M059J (cell line): Measurements from ENCODE around the gene TBC1D14. TPM values are rescaled to one million over a fixed set of nuclear protein-coding genes. Genes with fewer than 3 reads are reported as not detected.
A peak's percentile ranks its signal among the peaks of the same experiment; 100 is the strongest.

Experiments used
- DNase-seq: peaks from one replicate; pipeline ENCODE4 v3.0.0-alpha.2; 2012; ENCODE audit warnings: low read depth
- total RNA-seq: library from RNA; depleted of rRNA; stranded (reverse); fragments of >200 nt; shearing (Covaris generic); gene quantifications from 2 replicates; pipeline ENCODE4 v1.2.3, GENCODE V29; 2014

The TBC1D14 gene
- total RNA-seq, 1 experiment from 2014 or later = 22.4 TPM

GRCh38 chr4:6951880-6952381 is 42.3 kb downstream of the TBC1D14 start:
- no peak for DNase-seq

- DNase-seq = no peak
Observed at GRCh38 chr4:6953751-6954380, 44.2 kb downstream of the TBC1D14 start.

GRCh38 chr4:6955261-6955911 is 45.8 kb downstream of the TBC1D14 start:
- DNase-seq = no peak

DNA sequence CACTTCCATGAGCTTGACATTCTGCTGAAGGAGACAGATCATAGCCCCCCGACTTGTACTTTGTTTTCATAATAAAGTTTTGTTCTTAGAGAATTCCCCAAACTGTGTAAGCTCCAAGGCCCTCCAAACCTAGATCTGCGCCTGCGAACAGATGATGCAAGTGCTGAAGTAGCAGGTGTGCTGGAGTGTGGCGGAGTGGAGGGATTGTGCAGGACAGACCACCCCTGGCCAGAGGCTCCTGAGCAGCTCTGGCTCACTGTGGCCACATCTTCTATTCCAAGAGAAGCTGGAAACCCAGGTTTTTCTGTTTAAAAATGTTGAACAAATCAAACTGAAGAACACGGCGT is 46.4 kb downstream of the TBC1D14 start:
- no peak for DNase-seq

DNA sequence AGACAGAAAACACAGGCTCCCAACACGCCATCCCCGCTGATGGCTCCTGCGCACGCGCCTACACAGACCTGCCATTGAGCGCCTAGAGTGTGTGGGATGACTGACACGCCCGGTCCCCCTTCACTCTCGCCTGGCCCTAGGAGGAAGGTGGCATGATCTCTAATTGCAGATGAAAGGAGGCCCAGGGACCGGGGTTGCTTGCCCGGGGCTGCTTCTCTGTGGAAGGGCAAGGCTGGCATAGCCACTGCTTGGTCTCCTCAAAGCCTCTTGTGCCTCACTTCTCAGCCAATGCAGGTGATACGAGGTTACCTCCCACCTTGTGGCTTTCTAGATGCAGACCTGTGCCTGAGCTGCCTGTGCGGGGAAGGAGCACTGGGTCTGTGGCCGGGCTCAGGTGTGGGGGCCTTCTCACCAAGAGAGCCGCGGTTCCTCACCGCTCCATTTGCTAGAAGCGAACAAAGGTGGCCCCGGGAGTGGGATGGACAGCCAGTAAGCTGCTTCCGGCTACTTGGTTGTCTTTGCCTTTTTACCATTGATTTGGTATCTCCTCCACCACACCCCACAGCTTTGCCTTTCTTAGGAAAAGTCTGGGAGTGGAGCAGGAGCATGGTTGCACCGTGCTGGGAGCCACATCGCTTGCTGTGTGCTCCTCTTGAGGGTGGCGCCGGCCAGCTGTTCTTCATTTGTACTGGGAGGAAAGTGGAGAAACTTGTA is 47.0 kb downstream of the TBC1D14 start:
- DNase-seq = no peak

- DNase-seq = no peak
Observed at GRCh38 chr4:6957148-6957520, 47.5 kb downstream of the TBC1D14 start.

DNA sequence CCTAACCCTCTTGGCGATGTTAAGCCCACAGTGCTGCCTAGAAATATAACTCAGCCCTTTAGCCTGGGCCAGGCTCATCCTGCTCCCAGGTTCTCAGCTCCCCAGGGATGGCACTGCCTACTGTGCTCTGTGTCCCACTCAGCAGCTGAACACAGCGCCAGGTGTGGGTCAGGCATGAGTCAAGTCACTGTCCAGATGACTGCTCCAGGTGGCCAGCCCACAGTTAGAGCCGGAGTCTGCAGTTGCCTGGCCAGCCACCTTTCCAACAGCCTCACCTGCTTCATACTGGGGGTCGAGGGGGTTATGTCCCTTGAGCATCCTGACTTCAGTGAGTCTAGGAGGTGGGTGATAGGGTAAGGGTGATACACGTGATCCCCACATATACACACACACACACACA is 48.4 kb downstream of the TBC1D14 start:
- DNase-seq = no peak

GRCh38 chr4:6959261-6959660 is 49.6 kb downstream of the TBC1D14 start:
- DNase-seq = no peak

GRCh38 chr4:6960154-6960553 is 50.5 kb downstream of the TBC1D14 start:
- DNase-seq = no peak

DNA sequence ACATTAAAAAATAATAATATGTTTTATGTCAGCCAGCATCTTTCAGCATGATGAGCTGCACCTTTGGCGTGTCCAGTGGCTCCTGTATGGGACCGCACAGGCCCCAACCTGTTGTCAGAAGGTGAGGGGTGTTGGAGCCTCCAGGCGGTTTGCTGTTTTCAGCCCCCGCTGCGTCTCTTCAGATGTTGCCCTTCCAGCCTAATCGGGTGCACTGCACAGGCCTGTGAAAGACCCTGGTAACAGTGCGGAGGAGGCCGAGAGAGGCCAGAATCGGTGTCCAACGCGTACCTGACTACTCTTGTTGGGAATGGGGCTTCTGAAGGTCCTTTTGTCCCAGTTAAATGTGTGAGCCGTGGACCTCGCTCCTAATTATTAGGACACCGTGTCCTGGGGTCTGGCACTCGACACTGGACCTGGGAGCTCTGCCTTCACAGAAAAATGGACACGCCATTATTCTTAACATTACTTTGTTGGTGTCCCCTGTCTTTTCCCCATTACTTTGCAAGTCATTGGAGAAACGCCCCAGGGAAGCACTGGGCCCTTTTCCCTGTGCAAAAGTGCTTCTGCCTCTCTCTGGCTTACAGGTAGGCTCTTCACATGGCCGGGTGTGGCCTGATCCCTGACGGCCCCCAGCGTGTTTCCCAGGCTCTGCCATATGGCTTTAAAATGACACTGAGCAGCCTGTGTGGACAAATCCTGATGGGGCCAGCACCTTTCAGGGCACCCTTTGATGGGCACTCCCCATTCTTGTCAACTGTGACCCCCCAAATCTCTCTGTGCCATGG is 51.2 kb downstream of the TBC1D14 start:
- no peak for DNase-seq

DNA sequence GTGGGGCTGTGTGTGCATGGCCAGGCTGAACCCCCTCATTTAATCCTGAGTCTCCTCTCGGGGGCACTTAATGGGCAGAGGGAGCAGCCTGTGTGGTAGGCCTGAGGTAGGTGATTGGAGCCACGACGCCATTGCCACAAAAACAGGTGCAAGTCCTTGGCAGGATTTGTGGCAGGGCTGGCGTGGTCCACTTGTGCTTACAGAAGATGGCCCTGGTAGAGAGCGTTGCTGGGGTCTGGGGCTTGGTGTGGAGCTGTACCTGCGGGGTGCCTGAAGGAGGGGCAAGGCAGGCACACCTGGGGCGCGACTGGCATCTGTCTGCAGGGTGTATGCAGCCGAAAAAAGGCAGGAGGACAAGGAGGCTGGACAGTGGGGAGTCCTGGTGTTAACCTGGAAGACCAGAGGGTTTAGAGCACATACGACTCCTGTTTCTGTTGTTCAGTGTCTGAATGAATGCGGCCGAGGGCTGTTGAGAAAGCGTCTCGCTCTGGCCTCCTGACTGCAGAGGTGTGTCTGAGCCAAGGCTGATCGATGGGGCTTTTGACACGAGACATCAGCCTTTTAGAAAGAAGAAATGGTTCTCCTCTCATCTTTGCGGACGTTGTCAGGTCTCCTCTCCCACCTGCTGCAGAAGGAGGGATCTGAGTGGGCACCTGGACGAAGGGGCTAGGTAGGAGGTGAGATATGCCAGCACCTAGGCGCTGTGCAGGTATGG is 52.0 kb downstream of the TBC1D14 start:
- no peak for DNase-seq

DNA sequence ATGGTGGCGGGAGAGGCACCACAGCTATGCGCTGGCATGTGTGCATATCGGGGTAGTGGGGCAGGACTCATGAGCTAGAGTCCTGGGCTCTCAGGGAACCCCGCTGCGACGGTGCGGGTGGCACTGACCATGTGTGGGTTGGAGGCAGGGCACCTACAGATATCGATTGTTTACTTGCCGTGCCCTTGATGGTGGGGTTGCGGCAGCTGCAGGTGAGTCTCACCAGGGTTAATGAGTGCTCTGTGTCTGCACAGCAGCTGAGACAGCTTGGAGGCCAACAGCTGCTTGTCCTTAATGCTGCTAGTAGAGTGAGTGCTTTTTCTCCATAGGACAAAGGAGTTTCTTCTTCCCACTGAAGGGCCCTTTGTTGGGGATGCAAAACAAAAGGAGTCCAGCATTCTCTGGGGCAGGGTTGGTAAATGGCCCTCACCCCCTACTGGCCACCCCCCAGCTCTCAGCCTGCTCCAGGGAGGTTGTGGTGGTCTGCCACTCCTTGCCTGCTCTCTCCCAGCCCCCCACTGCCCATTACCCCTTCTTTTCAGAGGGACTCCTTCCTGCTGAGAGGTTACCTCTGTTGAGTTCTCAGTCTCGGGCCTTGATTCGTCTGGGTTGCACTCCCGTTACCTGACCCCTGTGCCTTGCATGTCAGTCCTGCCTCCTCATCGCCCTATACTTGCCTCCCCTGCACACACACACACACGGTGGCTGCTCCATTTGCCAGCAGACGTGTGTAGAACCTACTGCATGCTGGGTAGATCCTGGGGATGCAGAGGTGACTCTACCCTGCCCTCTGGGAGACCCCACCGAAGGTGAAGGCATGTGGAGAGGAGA is 52.8 kb downstream of the TBC1D14 start:
- no peak for DNase-seq

GRCh38 chr4:6963139-6963611 is 53.5 kb downstream of the TBC1D14 start:
- peak; percentile 33 for DNase-seq

- no peak for DNase-seq
Observed at GRCh38 chr4:6964858-6965257, 55.2 kb downstream of the TBC1D14 start.

- DNase-seq = no peak
Observed at GRCh38 chr4:6965329-6965728, 55.7 kb downstream of the TBC1D14 start.

GRCh38 chr4:6967846-6968340 is 58.3 kb downstream of the TBC1D14 start:
- DNase-seq = no peak

- DNase-seq = no peak
Observed at GRCh38 chr4:6968496-6968895, 58.9 kb downstream of the TBC1D14 start.

DNA sequence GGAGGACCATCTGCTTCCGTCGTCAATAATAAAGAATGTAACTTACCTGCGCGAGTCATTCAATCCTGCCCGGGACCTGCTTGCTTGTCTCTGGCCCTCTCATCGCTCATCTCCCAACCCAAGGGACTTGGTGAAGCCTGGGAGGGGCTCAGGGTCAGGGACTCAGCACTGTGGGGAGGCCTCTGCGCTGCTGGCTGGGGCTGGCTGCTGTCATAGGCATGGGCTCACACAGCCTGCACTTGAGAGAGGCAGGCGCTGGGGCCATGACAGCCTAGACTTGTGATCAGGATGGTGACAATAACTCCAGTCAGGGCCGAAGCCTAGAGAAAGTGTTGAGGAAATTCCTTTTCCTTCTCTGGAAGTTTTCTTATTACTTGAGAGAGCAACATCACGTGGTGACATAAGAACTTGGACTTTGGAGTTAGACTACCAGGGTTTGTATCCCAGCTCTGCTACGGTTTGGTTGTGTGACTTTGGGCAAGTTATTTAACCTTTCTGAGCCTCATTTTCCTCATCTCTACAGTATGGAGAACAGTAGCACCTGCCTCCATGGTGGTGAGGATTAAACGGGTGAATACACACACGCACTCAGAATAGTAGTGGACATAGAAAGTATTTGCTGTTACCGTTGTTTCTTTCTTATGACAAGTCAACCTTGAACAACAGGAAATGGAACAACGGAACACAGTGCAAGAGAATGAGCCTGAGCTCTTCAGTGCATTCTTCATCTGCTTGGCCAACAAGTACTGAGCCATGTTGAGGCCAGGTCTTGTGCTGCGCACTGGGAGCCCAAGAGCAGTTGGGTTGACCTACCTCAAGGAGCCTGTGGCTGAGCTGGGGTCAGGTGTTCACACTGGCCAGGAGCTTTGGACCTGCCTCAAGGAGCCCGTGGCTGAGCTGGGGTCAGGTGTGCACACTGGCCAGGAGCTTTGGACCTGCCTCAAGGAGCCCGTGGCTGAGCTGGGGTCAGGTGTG is 60.5 kb downstream of the TBC1D14 start:
- DNase-seq = no peak
